ENCODE results near the gene NCKAP1.

DNA sequence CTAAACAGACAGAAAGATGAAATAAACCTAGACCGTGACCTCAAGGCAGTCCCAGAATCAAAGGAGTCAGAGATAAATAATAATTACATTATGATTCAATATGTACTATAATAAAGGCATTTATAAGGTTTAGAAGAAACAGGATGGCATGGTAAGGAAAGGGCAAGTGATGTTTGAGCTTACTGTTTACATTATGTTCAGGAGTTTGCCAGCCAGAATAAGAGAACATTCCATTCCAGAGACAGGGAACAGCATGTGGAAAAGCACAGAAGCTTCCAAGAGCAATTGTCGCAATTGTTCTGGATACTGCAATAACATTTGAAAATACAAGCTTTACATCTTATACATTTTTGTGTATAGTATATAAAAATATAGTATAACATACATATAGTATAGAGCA is 121.8 kb downstream of the NCKAP1 start:
- TF ChIP-seq, protein P1, sequence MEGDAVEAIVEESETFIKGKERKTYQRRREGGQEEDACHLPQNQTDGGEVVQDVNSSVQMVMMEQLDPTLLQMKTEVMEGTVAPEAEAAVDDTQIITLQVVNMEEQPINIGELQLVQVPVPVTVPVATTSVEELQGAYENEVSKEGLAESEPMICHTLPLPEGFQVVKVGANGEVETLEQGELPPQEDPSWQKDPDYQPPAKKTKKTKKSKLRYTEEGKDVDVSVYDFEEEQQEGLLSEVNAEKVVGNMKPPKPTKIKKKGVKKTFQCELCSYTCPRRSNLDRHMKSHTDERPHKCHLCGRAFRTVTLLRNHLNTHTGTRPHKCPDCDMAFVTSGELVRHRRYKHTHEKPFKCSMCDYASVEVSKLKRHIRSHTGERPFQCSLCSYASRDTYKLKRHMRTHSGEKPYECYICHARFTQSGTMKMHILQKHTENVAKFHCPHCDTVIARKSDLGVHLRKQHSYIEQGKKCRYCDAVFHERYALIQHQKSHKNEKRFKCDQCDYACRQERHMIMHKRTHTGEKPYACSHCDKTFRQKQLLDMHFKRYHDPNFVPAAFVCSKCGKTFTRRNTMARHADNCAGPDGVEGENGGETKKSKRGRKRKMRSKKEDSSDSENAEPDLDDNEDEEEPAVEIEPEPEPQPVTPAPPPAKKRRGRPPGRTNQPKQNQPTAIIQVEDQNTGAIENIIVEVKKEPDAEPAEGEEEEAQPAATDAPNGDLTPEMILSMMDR (conservative IDR thresholded peaks at IDR 0.05; ENCODE audit: low read depth, low read length), result no peak
- no peak for TF ChIP-seq EZH2phosphoT487 (IDR thresholded peaks at IDR 0.05; ENCODE audit: borderline replicate concordance, low read length)
- no peak for TF ChIP-seq EZH2 (IDR thresholded peaks at IDR 0.05; ENCODE audit: low read length, unreplicated experiment)
